IPS DF 6.9 (cell line): ENCODE results near the gene GOT1.

Experiments used
- DNase-seq: peaks from one replicate; pipeline ENCODE4 v3.0.0-alpha.2; 2013; ENCODE audit warnings: low read depth, low spot score
- H3K27ac ChIP-seq: one replicate; pipeline ENCODE4 v1.5.1; 2013; ENCODE audit warnings: low read length, control low read depth
- H3K27me3 ChIP-seq: 2 replicates; pipeline ENCODE4 v1.6.1; 2013; ENCODE audit warnings: mild to moderate bottlenecking, low read length; ENCODE audit not compliant: control insufficient read depth, insufficient read depth
- H3K36me3 ChIP-seq: 2 replicates; pipeline ENCODE4 v1.6.1; 2013; ENCODE audit warnings: low read length; ENCODE audit not compliant: control insufficient read depth, insufficient read depth
- H3K4me1 ChIP-seq: 2 replicates; pipeline ENCODE4 v1.6.1; 2013; ENCODE audit warnings: low read length; ENCODE audit not compliant: control insufficient read depth, insufficient read depth
- H3K4me3 ChIP-seq: 2 replicates; pipeline ENCODE4 v1.5.1; 2013; ENCODE audit warnings: mild to moderate bottlenecking, low read length
- H3K9me3 ChIP-seq: 2 replicates; pipeline ENCODE4 v1.6.1; 2013; ENCODE audit warnings: low read length, inconsistent platforms; ENCODE audit not compliant: control insufficient read depth, insufficient read depth
- WGBS: extraction: QIAGEN DNeasy Blood & Tissue Kit; methylation state at CpG from one replicate; pipeline ENCODE4 v1.1.7; 2013; ENCODE audit warnings: mixed read lengths, missing lambda C conversion rate; ENCODE audit not compliant: insufficient read length, insufficient coverage; 5-methylcytosine and 5-hydroxymethylcytosine counted together

The GOT1 gene

DNA sequence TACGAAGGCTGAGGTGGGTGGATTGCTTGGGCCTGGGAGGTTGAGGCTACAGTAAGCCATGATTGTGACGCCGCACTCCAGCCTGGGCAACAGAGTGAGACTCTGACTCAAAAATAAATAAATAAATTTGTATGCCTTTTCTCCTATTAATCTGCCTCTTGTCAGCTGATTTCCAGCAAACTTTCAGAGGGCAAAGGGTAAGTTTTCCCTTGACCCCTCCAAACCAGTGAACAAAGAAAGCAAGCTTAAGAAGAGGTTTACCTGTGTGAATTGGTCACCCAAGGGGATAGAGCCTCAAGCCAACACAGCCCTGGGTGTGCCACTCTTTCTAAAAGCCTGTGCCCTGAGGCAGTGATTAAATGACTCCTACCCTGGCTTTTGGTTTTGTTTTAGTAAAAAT is 30.8 kb downstream of the GOT1 start:
- H3K27me3 ChIP-seq: no peaks in the 10 kb centered on the region
- no peak overlapping the region for H3K4me3 ChIP-seq
- WGBS: no CpG with 5 or more reads among the region's 3 CpGs
- H3K27ac ChIP-seq: no peak overlapping the region
- peaks cover 17% of the 10 kb centered on the region for H3K36me3 ChIP-seq
- H3K9me3 ChIP-seq: no peaks in the 10 kb centered on the region
- DNase-seq: no peak
- H3K4me1 ChIP-seq: peaks cover under 1% of the 10 kb centered on the region

DNA sequence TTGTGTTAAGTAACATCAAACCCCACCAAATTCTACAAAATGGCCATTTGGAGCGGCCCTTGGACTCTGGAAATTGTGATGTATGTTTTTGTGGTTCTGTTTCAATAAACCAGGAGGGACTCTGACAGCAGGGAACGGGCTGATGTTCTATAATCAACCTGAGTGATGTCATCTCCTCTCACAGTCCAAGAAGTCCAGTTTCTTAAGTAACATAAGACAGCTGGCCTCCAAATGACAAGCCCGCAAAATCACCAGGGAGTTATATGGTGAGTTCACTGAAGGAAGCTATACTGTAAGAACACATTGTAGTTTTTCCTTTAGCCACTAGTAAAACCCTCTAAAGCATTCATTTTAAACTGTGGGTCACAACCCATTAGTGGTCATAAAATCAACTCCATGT is 34.0 kb downstream of the GOT1 start:
- no peak overlapping the region for H3K4me3 ChIP-seq
- H3K27ac ChIP-seq: no peak overlapping the region
- no peaks in the 10 kb centered on the region for H3K9me3 ChIP-seq
- no peak for DNase-seq
- no peaks in the 10 kb centered on the region for H3K27me3 ChIP-seq
- WGBS: no CpG with 5 or more reads among the region's 3 CpGs
- H3K4me1 ChIP-seq: peaks cover 9% of the 10 kb centered on the region
- H3K36me3 ChIP-seq: peaks cover 10% of the 10 kb centered on the region; the same call in 1 of the 2 replicates

DNA sequence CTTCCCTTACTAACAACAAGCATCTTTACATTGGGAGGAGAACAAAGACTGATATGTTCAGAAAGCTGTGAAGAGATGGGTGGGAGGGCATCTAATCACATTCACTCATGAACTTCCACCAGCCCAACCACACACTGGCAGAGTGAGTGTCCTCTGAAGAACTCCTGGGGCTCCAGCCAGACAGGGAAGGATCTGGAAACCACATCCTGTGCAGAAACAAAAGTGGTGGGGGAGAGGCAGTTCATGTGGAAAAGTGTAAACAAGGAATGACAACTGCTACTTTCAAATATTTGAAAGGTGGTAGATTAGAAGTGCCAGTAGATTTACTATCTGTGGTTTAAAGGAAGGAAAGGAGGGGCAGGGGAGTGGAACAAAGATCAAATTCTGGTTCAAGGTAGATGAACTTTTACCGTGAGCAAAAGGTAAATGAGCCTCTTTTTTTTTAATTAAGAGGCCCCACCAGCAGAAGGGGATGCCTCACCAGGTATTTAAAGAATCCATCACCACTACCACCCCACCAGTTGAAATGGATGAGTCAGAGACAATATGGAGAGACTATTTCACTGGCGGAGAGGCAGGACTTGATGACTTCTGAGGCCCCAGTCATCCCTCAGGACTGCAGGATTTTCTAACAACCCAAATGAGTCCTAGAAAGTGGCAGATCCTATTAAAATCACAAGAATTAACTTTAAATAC is 34.5 kb downstream of the GOT1 start:
- Histone ChIP-seq H3K36me3 (peaks cover 10% of the 10 kb centered on the region; the same call in 1 of the 2 replicates), H3K4me3 (no peak overlapping the region), H3K27ac (no peak overlapping the region), H3K27me3 (no peaks in the 10 kb centered on the region), H3K4me1 (peaks cover 9% of the 10 kb centered on the region), H3K9me3 (no peaks in the 10 kb centered on the region)
- DNase-seq: no peak
- WGBS: no CpG with 5 or more reads among the region's 2 CpGs

DNA sequence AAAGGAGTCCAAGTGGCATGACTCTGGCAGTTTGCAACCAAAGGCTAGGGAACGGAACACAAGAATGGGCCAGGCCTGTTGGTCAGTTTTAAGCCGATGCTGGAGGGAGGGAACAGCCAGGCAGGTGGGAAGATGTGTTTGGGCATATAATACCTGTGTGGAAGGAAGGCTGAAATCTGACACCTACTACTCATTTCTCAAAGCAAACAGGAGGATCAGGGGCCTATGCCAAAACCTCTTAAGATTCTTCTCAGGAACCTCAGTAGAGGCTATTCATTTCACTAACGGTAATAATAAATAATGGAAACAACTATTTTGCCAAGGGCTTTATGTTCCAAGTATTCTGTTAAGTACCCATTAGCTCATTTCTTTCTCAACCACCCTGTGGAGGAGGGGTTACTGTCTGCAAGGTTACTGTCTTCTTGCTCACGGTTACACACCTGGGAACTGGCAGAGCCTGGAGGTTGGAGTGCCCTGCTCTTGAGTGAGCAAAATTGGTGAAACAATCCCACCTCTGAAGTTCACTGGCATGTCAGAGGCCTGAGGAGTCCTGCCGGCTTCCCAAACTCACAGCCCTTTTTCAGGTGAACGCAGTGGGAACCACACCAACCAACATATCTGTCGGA is 35.5 kb downstream of the GOT1 start:
- Histone ChIP-seq H3K27me3 (no peaks in the 10 kb centered on the region), H3K4me3 (no peak overlapping the region), H3K27ac (no peak overlapping the region), H3K4me1 (peaks cover 9% of the 10 kb centered on the region), H3K36me3 (peaks cover 8% of the 10 kb centered on the region; the same call in 1 of the 2 replicates), H3K9me3 (no peaks in the 10 kb centered on the region)
- WGBS: no CpG with 5 or more reads among the region's 7 CpGs
- no peak for DNase-seq

DNA sequence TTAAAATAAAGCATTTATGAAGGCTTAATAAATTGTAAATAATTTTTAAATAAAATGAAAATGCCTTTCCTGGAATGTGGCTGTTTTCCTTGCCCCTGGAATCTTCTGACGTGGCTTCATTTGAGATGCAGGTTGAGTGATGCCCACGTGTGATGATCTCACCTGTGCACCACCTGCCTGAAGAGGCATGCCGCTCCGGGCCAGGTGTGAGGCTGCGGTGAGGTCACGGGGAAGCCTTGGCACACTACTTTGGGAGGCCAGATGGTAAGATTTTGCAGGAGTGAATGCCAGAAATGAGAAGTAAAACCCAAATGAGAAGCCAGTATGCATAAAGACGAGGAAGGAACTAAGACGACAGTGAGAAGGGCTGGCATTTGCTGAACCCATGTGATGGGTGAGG is 36.2 kb downstream of the GOT1 start:
- H3K4me1 ChIP-seq: peaks cover 9% of the 10 kb centered on the region
- no peak overlapping the region for H3K4me3 ChIP-seq
- H3K9me3 ChIP-seq: no peaks in the 10 kb centered on the region
- no peak overlapping the region for H3K27ac ChIP-seq
- DNase-seq: no peak
- WGBS: no CpG with 5 or more reads among the region's 8 CpGs
- no peaks in the 10 kb centered on the region for H3K27me3 ChIP-seq
- H3K36me3 ChIP-seq: peaks cover 8% of the 10 kb centered on the region; the same call in 1 of the 2 replicates

DNA sequence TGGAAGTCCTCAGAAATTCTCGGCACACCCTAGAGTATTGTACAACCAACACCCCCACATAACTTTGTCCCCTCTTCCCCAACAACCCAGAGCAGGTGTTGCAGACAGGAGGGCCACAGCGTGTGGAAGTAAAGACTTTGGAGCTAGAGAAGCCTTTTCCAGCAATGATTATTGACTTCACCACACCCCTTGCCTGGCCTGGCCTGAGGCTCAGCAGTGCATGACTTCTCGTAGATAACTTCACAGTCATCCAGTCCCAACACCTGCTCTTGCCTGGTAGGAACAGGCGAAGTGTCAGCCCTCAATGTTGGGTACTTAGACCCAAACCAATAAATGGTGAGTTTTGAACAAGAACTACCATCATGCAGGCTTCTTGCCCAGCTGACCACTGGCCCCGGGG is 36.7 kb downstream of the GOT1 start:
- no peak overlapping the region for H3K27ac ChIP-seq
- no CpG with 5 or more reads among the region's 5 CpGs for WGBS
- DNase-seq: no peak
- H3K4me1 ChIP-seq: peaks cover 9% of the 10 kb centered on the region
- no peaks in the 10 kb centered on the region for H3K9me3 ChIP-seq
- H3K36me3 ChIP-seq: peaks cover 6% of the 10 kb centered on the region; the same call in 1 of the 2 replicates
- H3K27me3 ChIP-seq: no peaks in the 10 kb centered on the region
- no peak overlapping the region for H3K4me3 ChIP-seq

DNA sequence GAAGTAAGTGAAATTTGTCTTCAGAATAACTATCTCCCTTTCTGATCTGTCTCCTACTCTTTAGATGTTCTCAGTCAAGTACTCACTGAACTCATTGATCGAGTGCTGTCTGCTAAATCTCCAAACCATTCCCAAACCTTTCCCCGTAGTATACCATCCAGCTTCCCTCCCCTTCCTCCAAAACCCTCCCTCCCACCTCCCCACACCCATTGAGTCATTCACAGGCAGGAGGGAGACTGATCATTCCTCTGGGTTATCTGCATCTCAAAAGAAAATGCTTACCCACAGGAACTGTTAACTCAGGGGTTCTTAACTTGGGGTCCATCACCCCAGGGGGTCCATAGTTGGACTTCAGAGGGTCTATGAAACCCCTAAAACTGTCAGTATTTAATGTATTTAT is 37.4 kb downstream of the GOT1 start:
- WGBS: no CpG with 5 or more reads among the region's 2 CpGs

DNA sequence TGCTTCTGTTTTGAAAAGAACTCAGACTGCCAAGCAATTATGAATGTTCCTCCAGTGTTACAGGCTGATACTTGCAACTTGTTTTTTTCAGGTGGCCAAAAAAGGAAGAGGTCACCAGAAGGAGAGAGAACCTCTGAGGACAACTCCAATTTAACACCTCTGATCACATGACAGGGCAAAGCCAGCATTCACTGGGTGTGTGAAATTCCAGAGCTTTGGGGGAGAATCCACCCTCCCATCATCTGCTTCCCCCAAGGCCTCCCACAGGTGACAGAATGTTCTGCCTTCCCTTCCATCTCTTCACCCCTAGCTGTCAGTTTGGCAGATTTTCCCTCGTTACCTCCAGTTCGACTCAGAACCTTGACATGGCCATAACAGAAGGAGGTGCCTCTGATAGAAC is 39.1 kb downstream of the GOT1 start:
- H3K36me3 ChIP-seq: no peaks in the 10 kb centered on the region
- H3K27me3 ChIP-seq: no peaks in the 10 kb centered on the region
- H3K27ac ChIP-seq: no peak overlapping the region
- no peak for DNase-seq
- WGBS: no CpG with 5 or more reads among the region's 2 CpGs
- no peaks in the 10 kb centered on the region for H3K9me3 ChIP-seq
- no peak overlapping the region for H3K4me3 ChIP-seq
- H3K4me1 ChIP-seq: peaks cover 9% of the 10 kb centered on the region

More for the DNA sequence above, 37.4 kb downstream of the GOT1 start:
- H3K36me3 ChIP-seq: peaks cover 5% of the 10 kb centered on the region; the same call in 1 of the 2 replicates
- H3K4me3 ChIP-seq: no peak overlapping the region
- no peaks in the 10 kb centered on the region for H3K9me3 ChIP-seq
- no peaks in the 10 kb centered on the region for H3K27me3 ChIP-seq
- no peak overlapping the region for H3K27ac ChIP-seq
- DNase-seq: peak; percentile 33
- peaks cover 9% of the 10 kb centered on the region for H3K4me1 ChIP-seq

DNA sequence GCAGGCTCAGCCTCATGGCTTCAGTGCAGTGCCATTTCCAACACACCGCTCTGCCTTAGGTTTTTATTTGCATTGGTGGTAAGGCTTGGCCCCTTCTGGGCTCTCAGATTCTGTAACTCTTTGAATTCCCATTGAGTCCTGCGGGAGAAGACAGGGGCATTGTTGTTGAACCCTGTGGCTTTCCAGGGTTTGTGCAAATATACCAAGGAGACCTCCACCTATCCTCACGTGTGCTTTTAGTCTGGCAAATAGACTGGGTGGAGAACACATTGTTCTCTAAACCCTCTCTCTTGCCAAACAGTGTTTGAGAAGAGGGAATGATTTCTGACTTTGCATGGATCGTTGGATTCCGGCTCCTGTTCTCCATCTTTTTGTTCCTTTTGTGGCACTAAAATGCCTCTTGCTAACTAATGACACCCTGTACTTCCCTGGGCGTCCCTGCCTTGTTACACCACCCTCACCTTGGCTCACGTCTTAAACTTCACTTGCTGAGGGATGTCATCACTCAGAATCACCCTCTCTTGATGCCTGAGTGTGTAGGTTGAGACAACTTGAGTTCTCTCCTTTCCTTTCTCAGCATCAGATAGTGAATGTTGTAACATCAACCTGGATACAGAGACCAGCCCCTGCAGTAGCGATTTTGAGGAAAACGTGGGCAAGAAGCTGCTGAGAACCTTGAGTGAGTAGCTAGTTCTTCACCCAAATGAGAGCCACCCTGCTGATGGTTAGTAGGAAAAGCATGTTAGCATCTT is 40.5 kb downstream of the GOT1 start:
- H3K9me3 ChIP-seq: no peaks in the 10 kb centered on the region
- no peaks in the 10 kb centered on the region for H3K36me3 ChIP-seq
- H3K4me1 ChIP-seq: peaks cover 9% of the 10 kb centered on the region
- H3K27me3 ChIP-seq: no peaks in the 10 kb centered on the region
- H3K4me3 ChIP-seq: no peak overlapping the region
- no CpG with 5 or more reads among the region's 9 CpGs for WGBS
- DNase-seq: no peak
- no peak overlapping the region for H3K27ac ChIP-seq

DNA sequence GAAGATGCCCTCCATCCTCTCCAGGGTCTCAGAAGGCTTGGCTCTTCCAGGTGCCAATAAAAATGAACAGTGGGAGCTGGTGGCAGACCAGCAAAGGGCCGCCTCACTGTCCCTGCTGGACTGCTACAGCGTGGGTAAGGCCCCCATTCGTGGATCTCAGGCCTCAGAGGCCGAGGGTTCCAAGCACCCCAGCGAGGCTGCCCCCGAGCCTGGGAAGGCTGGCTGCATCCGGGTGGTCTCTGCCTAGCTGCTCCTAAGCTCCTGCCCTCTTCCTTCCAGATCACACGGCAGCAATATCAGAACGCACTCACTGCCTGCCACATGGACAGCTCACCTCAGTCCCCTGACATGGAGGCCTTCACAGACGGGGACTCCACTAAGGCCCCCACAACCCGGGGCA is 42.9 kb downstream of the GOT1 start:
- no peak overlapping the region for H3K4me3 ChIP-seq
- H3K9me3 ChIP-seq: no peaks in the 10 kb centered on the region
- no peak for DNase-seq
- H3K27me3 ChIP-seq: no peaks in the 10 kb centered on the region
- no peak overlapping the region for H3K27ac ChIP-seq
- no peaks in the 10 kb centered on the region for H3K36me3 ChIP-seq
- H3K4me1 ChIP-seq: no peaks in the 10 kb centered on the region
- WGBS: no CpG with 5 or more reads among the region's 11 CpGs
